Muscle layer of duodenum (tissue), 2 donors: Measurements from ENCODE around the gene HSD11B1.

Experiments used
- H3K27ac ChIP-seq: one replicate; pipeline ENCODE4 v1.7.0; 2013; ENCODE audit warnings: mild to moderate bottlenecking, low read length
- H3K27me3 ChIP-seq: one replicate; pipeline ENCODE4 v1.7.0; 2013; ENCODE audit warnings: low read depth, mild to moderate bottlenecking, control low read depth, low read length
- H3K36me3 ChIP-seq, 2 donors: one replicate each; pipeline ENCODE4 v1.7.0; 2013; ENCODE audit warnings: low read length in 2 of 2, control low read depth in 1 of 2, mild to moderate bottlenecking in 1 of 2; ENCODE audit not compliant: insufficient read depth in 2 of 2, control insufficient read depth in 1 of 2
- H3K4me1 ChIP-seq, 2 donors: one replicate each; pipeline ENCODE4 v1.7.0; 2013; ENCODE audit warnings: low read length in 2 of 2, mild to moderate bottlenecking in 2 of 2, control low read depth in 1 of 2, moderate library complexity in 1 of 2; ENCODE audit not compliant: insufficient read depth in 2 of 2, control insufficient read depth in 1 of 2
- H3K4me3 ChIP-seq, 2 donors: one replicate each; pipeline ENCODE4 v1.7.0; 2013; ENCODE audit warnings: low read length in 2 of 2, low read depth in 1 of 2, mild to moderate bottlenecking in 1 of 2
- H3K9me3 ChIP-seq, 2 donors: one replicate each; pipeline ENCODE4 v1.7.0; 2013; ENCODE audit warnings: low read length in 2 of 2, control low read depth in 1 of 2, mild to moderate bottlenecking in 1 of 2; ENCODE audit not compliant: control insufficient read depth in 1 of 2
- donor health status: healthy.

HSD11B1 gene

DNA sequence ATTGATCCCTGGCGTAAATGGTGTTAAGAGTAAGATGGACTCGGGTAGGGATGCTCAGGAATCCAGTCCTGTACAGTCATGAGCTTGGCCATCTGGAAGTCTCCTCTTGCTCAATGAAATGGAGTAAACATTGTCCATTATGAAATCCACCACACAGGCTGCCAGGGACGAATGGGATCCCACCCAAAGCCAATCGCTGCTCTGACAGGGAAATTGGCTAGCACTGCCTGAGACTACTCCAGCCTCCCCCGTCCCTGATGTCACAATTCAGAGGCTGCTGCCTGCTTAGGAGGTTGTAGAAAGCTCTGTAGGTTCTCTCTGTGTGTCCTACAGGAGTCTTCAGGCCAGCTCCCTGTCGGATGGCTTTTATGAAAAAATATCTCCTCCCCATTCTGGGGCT is at the start of gene HSD11B1:
Gene HSD11B1 (plus strand): TSS at position 263 of the 400 bp plus-strand sequence. CDS start 97 bp downstream, at position 360.
- Histone ChIP-seq H3K27ac (peak within 1 kb of the TSS; percentile 36), H3K27me3 (no peaks in the 10 kb centered on the region), H3K9me3 (no peaks in the 10 kb centered on the region), H3K36me3 (no peaks in the 10 kb centered on the region), H3K4me1 (no peaks in the 10 kb centered on the region), H3K4me3 (no peak within 1 kb of the TSS)

DNA sequence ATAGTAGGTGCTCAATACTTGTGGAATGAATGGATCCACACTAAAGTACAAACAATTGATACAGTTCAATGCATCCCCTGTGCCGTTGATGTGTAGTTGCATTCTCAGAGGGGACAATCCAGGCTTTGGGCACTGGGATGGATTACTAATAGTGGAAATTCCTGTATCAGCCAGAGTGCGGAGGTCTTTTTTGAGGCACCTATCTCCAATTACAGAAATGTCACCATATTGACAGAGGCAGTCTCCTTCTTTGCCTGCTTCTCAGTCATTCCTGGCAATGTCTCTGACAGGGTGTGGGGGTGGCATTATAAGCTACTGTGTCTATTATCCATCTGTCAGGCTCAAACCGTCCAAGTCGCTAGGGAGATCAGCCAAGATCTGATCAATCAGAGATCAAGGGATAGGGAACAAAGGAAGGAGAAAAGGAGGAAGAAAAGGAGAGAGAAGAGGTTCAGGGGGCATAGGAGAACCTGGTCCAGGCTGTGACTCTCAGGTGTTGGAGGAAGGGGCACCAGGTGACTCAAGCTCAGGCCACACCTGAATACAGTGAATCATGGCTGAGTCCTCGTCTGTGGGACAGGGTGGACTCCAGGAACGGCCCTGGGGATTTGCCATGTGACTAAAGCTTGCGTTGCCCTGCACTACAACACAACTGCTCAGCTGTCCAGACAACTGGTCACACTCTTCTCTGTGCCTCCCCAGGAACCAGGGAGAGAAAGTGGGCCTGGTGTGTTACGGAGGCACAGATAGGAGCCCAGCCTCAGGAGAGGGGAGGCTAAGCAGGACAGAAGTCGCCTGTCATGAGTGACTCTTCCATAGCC is 49.0 kb upstream of the HSD11B1 start:
- Histone ChIP-seq H3K36me3 (no peaks in the 10 kb centered on the region), H3K27me3 (no peaks in the 10 kb centered on the region), H3K27ac (no peak overlapping the region), H3K9me3 (no peaks in the 10 kb centered on the region), H3K4me1 (peaks cover 14 to 29% of the 10 kb centered on the region in 2 donors), H3K4me3 (no peak overlapping the region)

DNA sequence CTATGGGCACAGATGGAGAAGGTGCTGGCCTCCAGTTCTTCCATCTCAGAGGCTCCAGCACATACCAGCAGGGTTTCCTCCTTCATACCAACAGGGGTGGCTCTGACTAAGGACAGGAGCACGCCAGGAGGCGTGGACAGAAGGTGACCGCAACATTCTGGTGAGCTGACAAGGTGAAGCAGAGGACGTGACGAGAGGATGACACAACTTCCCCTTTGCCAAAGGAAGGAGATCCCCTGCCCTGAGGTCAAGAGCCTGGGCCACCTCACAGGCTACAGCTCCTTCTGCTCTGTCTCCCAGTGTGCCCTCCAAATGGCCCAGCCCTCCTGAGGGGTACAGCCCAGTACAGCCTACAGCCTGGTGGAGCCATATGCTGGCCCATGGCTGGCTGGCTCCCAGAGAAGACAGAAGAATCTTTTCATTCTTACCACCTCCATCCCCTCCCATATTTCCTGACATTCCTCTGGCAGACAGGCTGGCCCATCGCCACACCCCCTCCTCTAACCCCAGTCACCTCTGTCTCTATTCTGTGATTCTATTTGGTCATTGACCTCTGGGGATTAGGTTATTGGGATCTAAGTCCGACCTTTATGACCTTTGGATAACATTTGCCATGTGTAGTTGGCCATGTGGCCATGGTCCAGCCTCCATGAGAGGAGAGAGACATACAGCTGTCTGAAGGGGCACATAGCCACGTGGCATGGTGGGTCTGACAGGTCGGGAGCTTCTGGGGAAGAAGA is 47.3 kb upstream of the HSD11B1 start:
- Histone ChIP-seq H3K27ac (no peak overlapping the region), H3K27me3 (no peaks in the 10 kb centered on the region), H3K4me1 (peaks cover 10 to 18% of the 10 kb centered on the region in 2 donors)

GRCh38 chr1:209657918-209658317 is 46.7 kb upstream of the HSD11B1 start:
- no peak overlapping the region for H3K4me3 ChIP-seq
- H3K36me3 ChIP-seq = no peaks in the 10 kb centered on the region
- H3K27me3 ChIP-seq = no peaks in the 10 kb centered on the region
- H3K27ac ChIP-seq = no peak overlapping the region
- H3K9me3 ChIP-seq = no peaks in the 10 kb centered on the region
- peaks cover 6 to 12% of the 10 kb centered on the region in 2 donors for H3K4me1 ChIP-seq

More for the DNA sequence above, 47.3 kb upstream of the HSD11B1 start:
- no peaks in the 10 kb centered on the region for H3K9me3 ChIP-seq
- no peaks in the 10 kb centered on the region for H3K36me3 ChIP-seq
- no peak overlapping the region for H3K4me3 ChIP-seq

DNA sequence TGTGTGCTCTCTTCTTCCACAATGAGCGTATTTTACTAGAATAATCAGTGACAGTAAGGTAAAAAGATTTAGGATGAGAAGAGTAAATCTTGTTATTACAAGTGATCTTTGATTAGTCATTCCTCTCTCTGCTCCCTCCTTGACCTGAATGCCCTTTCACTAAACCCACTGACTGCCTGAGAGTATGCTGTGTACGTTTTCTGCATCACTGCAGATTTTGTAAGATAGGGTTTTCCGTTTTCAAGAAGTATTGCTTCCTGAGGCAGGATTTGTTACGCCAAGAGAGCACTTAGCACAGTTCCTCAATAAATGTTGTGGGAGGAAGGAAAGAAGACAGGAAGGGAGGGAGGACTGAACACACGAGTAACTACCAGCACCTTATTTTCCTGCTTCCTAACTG is 44.7 kb upstream of the HSD11B1 start:
- no peak overlapping the region for H3K4me3 ChIP-seq
- H3K9me3 ChIP-seq = no peaks in the 10 kb centered on the region
- H3K27ac ChIP-seq = no peak overlapping the region
- H3K4me1 ChIP-seq = peaks cover 0 to 6% of the 10 kb centered on the region in 2 donors
- H3K27me3 ChIP-seq = no peaks in the 10 kb centered on the region
- no peaks in the 10 kb centered on the region for H3K36me3 ChIP-seq

GRCh38 chr1:209661071-209661470 is 43.6 kb upstream of the HSD11B1 start:
- Histone ChIP-seq H3K4me3 (no peak overlapping the region), H3K27me3 (no peaks in the 10 kb centered on the region), H3K9me3 (no peaks in the 10 kb centered on the region), H3K27ac (no peak overlapping the region), H3K4me1 (peaks cover 0 to 6% of the 10 kb centered on the region in 2 donors), H3K36me3 (no peaks in the 10 kb centered on the region)

GRCh38 chr1:209662879-209663327 is 41.7 kb upstream of the HSD11B1 start:
- peaks cover 0 to 6% of the 10 kb centered on the region in 2 donors for H3K4me1 ChIP-seq
- H3K27ac ChIP-seq = no peak overlapping the region
- no peaks in the 10 kb centered on the region for H3K9me3 ChIP-seq
- no peaks in the 10 kb centered on the region for H3K36me3 ChIP-seq
- H3K4me3 ChIP-seq = no peak overlapping the region
- no peaks in the 10 kb centered on the region for H3K27me3 ChIP-seq

GRCh38 chr1:209667103-209667502 is 37.5 kb upstream of the HSD11B1 start:
- Histone ChIP-seq H3K4me3 (no peak overlapping the region), H3K36me3 (no peaks in the 10 kb centered on the region), H3K27ac (no peak overlapping the region), H3K27me3 (no peaks in the 10 kb centered on the region), H3K9me3 (no peaks in the 10 kb centered on the region), H3K4me1 (no peaks in the 10 kb centered on the region)

DNA sequence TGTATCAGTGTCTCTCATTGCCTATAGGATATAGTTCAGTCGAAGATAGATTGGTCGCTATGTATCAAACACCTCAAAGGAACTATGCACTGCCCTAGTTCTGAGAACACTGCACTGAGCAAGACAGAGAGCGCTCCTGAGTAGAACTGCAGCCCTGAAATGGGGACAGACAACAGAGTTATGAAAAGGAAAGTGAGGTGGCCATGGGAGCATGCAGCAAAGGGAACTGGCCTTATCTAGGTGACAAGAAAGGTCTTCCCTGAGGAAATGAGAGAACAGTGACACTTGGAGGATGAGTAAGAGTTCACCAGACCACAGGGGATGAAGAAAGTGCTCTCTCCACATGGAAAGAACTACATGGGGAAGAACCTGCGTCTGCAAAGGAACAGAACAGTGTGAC is 36.9 kb upstream of the HSD11B1 start:
- no peak overlapping the region for H3K4me3 ChIP-seq
- no peaks in the 10 kb centered on the region for H3K27me3 ChIP-seq
- no peak overlapping the region for H3K27ac ChIP-seq
- no peaks in the 10 kb centered on the region for H3K9me3 ChIP-seq
- H3K36me3 ChIP-seq = no peaks in the 10 kb centered on the region
- H3K4me1 ChIP-seq = no peaks in the 10 kb centered on the region

DNA sequence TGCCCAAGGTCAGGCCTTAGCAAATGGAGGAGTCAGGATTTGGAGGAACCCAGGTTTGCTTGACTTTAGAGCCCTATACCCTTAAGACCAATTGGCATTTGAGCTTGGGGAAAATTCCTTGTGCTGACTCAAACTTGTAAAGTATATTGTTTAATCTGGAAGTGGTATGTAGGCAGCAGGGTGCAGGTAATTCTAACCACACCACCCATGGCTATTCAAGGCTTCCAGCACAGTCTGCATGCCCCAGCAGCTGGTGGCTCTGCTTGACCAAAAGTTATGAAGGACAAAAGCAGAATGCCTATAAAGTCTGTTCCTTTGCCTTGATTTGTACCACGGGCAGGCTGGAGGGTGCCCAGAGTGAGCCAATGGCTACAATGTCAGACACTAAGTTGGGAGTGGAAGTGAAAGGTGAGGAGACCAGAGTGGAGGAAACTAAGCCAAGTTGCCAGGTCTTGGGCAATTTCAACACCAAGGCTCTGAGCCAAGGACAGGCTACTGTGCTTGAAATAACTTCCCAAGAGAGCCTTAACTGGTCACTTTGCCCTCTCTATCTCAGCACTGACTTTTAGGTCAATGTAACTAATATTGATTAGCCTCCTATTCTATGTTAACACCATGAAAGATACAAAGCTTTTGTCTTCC is 34.1 kb upstream of the HSD11B1 start:
- no peaks in the 10 kb centered on the region for H3K36me3 ChIP-seq
- no peak overlapping the region for H3K4me3 ChIP-seq
- H3K27ac ChIP-seq = no peak overlapping the region
- H3K9me3 ChIP-seq = no peaks in the 10 kb centered on the region
- H3K4me1 ChIP-seq = peaks cover 4 to 12% of the 10 kb centered on the region in 2 donors
- no peaks in the 10 kb centered on the region for H3K27me3 ChIP-seq
